PC-9 (cell line): ENCODE results near the gene LCE1D. TPM values are rescaled to one million over a fixed set of nuclear protein-coding genes. Genes with fewer than 3 reads are reported as not detected.

ENCODE experiments used
- BruUV-seq: library from RNA; stranded (reverse); fragments of 400-500 nt; replicated peaks from 2 replicates; lab custom pipeline; 2021; lab: Mats Ljungman, UMichigan
- CTCF ChIA-PET: fragments of 300-600 bp; sonication (Branson Sonifier 250); formaldehyde crosslinking; loops from one replicate; lab custom pipeline; 2022; ENCODE audit warnings: antibody characterized with exemption; lab: Charles Lee
- POLR2A ChIA-PET: fragments of 300-600 bp; sonication (Branson Sonifier 250); formaldehyde crosslinking; loops from one replicate; lab custom pipeline; 2022; ENCODE audit warnings: antibody characterized with exemption; ENCODE audit not compliant: unreplicated experiment; lab: Charles Lee
- DNase-seq, 2 experiments: peaks; one replicate each; pipeline versions ENCODE4 v3.0.0 to v3.0.0-alpha.2; 2015 to 2022; ENCODE audit warnings: mixed read lengths in 1 of 2
- H2AFZ ChIP-seq: fragments of 200-600 bp; sonication (generic); 2 replicates; pipeline ENCODE4 v1.8.1; 2017; ENCODE audit warnings: antibody characterized with exemption
- H3F3A ChIP-seq: fragments of 200-600 bp; sonication (generic); 2 replicates; pipeline ENCODE4 v1.8.1; 2017; ENCODE audit warnings: antibody characterized with exemption, mild to moderate bottlenecking, low read depth; ENCODE audit not compliant: insufficient read depth
- H3K27ac ChIP-seq: fragments of 200-600 bp; sonication (generic); 2 replicates; pipeline ENCODE4 v1.6.1; 2016; ENCODE audit warnings: mixed run types
- H3K27me3 ChIP-seq: fragments of 200-600 bp; sonication (generic); 2 replicates; pipeline ENCODE4 v1.6.1; 2016; ENCODE audit warnings: low read depth, mixed run types; ENCODE audit not compliant: insufficient read depth
- H3K36me3 ChIP-seq: fragments of 200-600 bp; sonication (generic); 2 replicates; pipeline ENCODE4 v1.6.1; 2016; ENCODE audit warnings: low read depth, mixed run types
- H3K4me1 ChIP-seq: fragments of 200-600 bp; sonication (generic); replicated peaks from 2 replicates; pipeline ENCODE4 v1.6.1; 2016; ENCODE audit warnings: mixed run types; ENCODE audit not compliant: insufficient read depth
- H3K4me2 ChIP-seq: fragments of 200-600 bp; sonication (generic); 2 replicates; pipeline ENCODE4 v1.6.1; 2017; ENCODE audit warnings: mixed run types
- H3K4me3 ChIP-seq: fragments of 200-600 bp; sonication (generic); 2 replicates; pipeline ENCODE4 v1.6.1; 2016; ENCODE audit warnings: mixed run types
- H3K79me2 ChIP-seq: fragments of 200-600 bp; sonication (generic); 2 replicates; pipeline ENCODE4 v1.6.1; 2017; ENCODE audit warnings: low read depth, mixed run types
- H3K9me2 ChIP-seq: fragments of 200-600 bp; sonication (generic); 2 replicates; pipeline ENCODE4 v1.8.1; 2017; ENCODE audit warnings: mild to moderate bottlenecking; ENCODE audit not compliant: insufficient read depth
- H3K9me3 ChIP-seq: fragments of 200-600 bp; sonication (generic); 2 replicates; pipeline ENCODE4 v1.8.1; 2016; ENCODE audit warnings: low read depth; ENCODE audit not compliant: insufficient read depth
- H4K20me1 ChIP-seq: fragments of 200-600 bp; sonication (generic); 2 replicates; pipeline ENCODE4 v1.8.1; 2017; ENCODE audit not compliant: insufficient read depth
- EZH2 ChIP-seq: fragments of 200-600 bp; sonication (generic); IDR thresholded peaks from 2 replicates; pipeline ENCODE4 v1.8.0; 2017; ENCODE audit warnings: antibody characterized with exemption, low read depth
- intact Hi-C: fragments of 100-400 bp; cut with micrococcal nuclease; formaldehyde crosslinking; loops from one replicate; pipeline ENCODE4 v1.10.0; 2022; ENCODE audit not compliant: unreplicated experiment
- total RNA-seq: library from RNA; stranded (reverse); gene quantifications from 2 replicates; pipeline ENCODE4 v1.2.3, GENCODE V29; 2021
- TF ChIP-seq, protein P1 (sequence below): fragments of 200-600 bp; sonication (generic); conservative IDR thresholded peaks from 2 replicates; pipeline ENCODE4 v1.6.1; 2017; ENCODE audit warnings: mixed run types, antibody characterized with exemption, mild to moderate bottlenecking, moderate library complexity

The LCE1D gene
- total RNA-seq, 1 experiment from 2014 or later: not detected

DNA sequence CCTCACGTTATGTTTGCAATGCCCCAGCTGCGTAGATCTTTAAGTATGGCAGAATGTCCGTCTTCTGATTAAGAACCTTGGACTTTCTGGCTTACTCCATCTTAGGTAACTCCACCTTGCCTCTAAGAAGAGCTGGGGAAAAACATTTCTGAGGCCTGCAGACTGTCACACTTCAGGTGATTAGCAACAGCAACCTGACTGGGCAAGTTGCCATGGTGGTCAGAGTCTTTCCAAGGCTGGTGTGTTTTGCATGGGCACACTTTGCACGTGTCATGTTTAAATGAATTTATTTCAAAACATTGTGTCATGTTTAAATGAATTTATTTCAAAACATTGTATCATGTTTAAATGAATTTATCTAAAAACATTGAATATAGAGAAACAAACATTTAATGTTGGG is 37.9 kb upstream of the LCE1D start:
- ChIA-PET POLR2A (no interaction called here), CTCF (no interaction called here)
- Histone ChIP-seq H3K4me3 (no peak overlapping the region), H3K79me2 (no peaks in the 10 kb centered on the region), H2AFZ (no peak overlapping the region), H3F3A (no peaks in the 10 kb centered on the region), H3K9me2 (no peaks in the 10 kb centered on the region), H3K4me1 (no peaks in the 10 kb centered on the region), H3K4me2 (no peak overlapping the region), H3K36me3 (no peaks in the 10 kb centered on the region), H3K9me3 (no peaks in the 10 kb centered on the region), H3K27ac (no peak overlapping the region), H4K20me1 (no peaks in the 10 kb centered on the region), H3K27me3 (peaks cover 57% of the 10 kb centered on the region)
- no peak for TF ChIP-seq EZH2
- TF ChIP-seq, protein P1, sequence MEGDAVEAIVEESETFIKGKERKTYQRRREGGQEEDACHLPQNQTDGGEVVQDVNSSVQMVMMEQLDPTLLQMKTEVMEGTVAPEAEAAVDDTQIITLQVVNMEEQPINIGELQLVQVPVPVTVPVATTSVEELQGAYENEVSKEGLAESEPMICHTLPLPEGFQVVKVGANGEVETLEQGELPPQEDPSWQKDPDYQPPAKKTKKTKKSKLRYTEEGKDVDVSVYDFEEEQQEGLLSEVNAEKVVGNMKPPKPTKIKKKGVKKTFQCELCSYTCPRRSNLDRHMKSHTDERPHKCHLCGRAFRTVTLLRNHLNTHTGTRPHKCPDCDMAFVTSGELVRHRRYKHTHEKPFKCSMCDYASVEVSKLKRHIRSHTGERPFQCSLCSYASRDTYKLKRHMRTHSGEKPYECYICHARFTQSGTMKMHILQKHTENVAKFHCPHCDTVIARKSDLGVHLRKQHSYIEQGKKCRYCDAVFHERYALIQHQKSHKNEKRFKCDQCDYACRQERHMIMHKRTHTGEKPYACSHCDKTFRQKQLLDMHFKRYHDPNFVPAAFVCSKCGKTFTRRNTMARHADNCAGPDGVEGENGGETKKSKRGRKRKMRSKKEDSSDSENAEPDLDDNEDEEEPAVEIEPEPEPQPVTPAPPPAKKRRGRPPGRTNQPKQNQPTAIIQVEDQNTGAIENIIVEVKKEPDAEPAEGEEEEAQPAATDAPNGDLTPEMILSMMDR: no peak
- no TSS peak for BruUV-seq
- no peak for DNase-seq
- intact Hi-C loops: no loop called here

DNA sequence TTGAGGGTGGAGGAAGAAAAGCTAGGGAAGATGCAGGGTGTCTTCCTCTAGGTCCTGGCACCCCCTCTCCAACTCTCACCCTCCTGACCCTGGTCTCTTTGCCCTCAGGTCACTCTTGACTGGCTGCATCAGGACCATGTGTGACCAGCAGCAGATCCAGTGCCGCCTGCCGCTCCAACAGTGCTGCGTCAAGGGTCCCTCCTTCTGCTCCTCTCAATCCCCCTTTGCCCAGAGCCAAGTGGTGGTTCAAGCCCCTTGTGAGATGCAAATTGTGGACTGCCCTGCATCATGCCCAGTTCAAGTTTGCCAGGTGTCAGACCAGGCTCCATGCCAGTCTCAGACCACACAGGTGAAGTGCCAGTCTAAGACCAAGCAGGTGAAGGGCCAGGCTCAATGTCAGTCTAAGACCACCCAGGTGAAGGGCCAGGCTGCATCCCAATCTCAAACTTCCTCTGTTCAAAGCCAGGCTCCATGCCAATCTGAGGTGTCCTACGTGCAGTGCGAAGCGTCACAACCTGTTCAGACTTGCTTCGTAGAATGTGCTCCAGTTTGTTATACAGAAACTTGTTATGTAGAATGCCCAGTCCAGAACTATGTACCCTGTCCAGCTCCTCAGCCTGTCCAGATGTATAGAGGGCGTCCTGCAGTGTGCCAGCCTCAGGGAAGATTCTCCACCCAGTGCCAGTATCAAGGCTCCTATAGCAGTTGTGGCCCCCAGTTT is 36.9 kb upstream of the LCE1D start:
- H3K36me3 ChIP-seq: no peaks in the 10 kb centered on the region
- BruUV-seq: no TSS peak
- no peaks in the 10 kb centered on the region for H3F3A ChIP-seq
- H3K9me2 ChIP-seq: no peaks in the 10 kb centered on the region
- no peak overlapping the region for H3K4me3 ChIP-seq
- no peaks in the 10 kb centered on the region for H4K20me1 ChIP-seq
- POLR2A ChIA-PET: no interaction called here
- H3K27ac ChIP-seq: no peak overlapping the region
- no peaks in the 10 kb centered on the region for H3K9me3 ChIP-seq
- no peaks in the 10 kb centered on the region for H3K4me1 ChIP-seq
- CTCF ChIA-PET: no interaction called here
- TF ChIP-seq EZH2: no peak
- DNase-seq: no peak
- H3K4me2 ChIP-seq: no peak overlapping the region
- H2AFZ ChIP-seq: no peak overlapping the region
- no peaks in the 10 kb centered on the region for H3K79me2 ChIP-seq
- intact Hi-C loops: no loop called here
- peaks cover 55% of the 10 kb centered on the region for H3K27me3 ChIP-seq

DNA sequence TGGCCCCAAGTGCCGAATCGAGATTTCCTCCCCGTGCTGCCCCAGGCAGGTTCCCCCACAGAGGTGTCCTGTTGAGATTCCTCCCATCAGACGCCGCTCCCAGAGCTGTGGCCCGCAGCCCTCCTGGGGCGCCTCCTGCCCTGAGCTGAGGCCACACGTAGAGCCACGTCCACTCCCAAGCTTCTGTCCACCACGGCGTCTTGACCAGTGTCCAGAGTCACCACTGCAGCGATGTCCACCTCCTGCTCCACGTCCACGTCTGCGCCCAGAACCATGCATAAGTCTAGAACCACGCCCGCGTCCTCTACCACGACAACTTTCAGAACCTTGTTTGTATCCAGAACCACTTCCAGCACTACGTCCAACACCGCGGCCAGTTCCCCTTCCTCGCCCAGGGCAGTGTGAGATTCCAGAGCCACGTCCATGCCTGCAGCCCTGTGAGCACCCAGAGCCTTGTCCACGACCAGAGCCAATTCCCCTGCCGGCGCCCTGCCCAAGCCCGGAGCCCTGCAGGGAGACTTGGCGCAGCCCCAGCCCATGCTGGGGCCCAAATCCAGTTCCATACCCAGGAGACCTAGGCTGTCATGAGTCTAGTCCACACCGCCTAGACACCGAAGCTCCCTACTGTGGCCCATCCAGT is 35.9 kb upstream of the LCE1D start:
- POLR2A ChIA-PET: no interaction called here
- no peak overlapping the region for H3K4me3 ChIP-seq
- no peak for DNase-seq
- no peaks in the 10 kb centered on the region for H3K9me2 ChIP-seq
- CTCF ChIA-PET: no interaction called here
- H3K4me1 ChIP-seq: no peaks in the 10 kb centered on the region
- BruUV-seq: no TSS peak
- TF ChIP-seq EZH2: no peak
- TF ChIP-seq, protein P1: no peak
- H3K9me3 ChIP-seq: no peaks in the 10 kb centered on the region
- no peaks in the 10 kb centered on the region for H3K79me2 ChIP-seq
- no peaks in the 10 kb centered on the region for H3K36me3 ChIP-seq
- no peaks in the 10 kb centered on the region for H3F3A ChIP-seq
- H3K27ac ChIP-seq: no peak overlapping the region
- intact Hi-C loops: no loop called here
- H3K27me3 ChIP-seq: peaks cover 45% of the 10 kb centered on the region
- H2AFZ ChIP-seq: no peak overlapping the region
- no peak overlapping the region for H3K4me2 ChIP-seq
- no peaks in the 10 kb centered on the region for H4K20me1 ChIP-seq
